Activated CD4-positive, alpha-beta T cell treated with anti-CD3 and anti-CD28 coated beads for 4 hours (primary cell): Measurements from ENCODE around the gene MAP2K5.

Experiments
- DNase-seq, 2 donors: peaks; one replicate each; pipeline ENCODE4 v3.0.0-alpha.2; 2020

The MAP2K5 gene

GRCh38 chr15:67731112-67731721 is 188.7 kb downstream of the MAP2K5 start:
- no peak for DNase-seq

GRCh38 chr15:67732164-67732563 is 189.7 kb downstream of the MAP2K5 start:
- DNase-seq = no peak

DNA sequence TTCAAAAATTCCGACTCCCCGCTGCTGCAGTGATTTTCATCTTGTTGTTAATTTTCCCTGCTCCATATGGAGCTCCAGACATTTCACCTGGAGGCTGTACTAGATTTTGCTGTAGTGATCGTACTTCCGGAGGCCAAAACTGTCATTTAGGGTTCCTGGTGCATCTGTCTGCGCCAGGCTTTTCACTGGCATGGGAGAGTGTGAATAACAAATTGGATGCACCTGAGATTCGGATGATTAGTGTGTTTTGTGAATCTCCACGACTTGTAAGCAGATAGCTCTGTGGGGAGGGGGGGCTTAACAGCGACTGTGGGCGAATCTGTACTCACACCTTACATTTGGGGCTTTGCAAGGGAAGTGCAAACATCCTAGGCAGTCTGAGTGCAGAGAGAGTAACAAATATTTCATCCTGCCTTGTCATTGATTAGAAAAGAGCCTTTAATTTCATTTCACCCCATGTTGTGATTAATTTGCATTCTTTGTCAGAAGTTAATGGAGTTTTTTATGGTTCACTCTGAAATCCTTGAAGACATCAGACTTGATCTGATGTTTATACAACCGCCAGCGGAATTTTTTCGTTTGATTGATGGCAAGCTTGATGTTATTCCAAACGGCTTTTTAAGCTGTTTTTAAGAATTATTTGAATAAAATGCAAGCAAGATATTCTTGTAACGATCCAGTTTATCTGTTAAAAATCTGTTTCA is 190.3 kb downstream of the MAP2K5 start:
- no peak for DNase-seq

DNA sequence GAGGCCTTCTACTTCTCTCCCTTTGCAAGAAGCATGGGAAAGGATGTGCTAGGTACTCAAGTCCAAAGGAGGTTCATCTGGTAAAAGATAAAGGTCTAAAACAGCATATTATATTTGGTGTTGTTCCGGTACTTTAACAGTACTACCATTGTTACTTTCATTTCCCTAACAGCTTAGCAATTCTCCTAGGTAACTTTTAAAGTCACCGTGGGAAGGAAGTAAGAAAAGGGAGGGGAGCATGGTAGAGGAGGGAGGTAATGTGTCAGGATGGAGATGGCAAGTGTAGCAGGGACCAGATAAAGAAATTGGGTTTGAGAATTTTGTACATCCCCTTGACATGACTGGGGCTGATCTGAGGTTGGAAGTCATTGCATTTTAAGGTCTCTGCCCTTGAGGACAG is 193.4 kb downstream of the MAP2K5 start:
- no peak for DNase-seq

DNA sequence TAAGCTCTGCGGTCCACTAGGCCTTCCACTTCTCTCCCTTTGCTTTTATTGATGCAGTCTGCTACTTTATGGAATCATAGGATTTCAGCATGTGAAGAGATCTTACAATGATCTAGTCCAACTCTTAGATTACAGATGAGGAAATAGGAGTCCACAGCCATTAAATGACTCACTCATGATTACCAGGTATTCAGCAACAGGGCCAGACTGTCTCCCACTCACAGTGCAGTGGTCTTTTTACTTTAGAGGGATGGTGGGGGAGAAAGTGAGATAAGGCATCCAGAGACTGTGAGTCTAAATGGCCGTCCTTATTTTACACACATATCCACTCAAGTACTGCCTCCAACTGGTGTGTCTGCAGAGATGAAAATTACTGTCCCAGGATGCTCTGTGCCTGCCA is 194.3 kb downstream of the MAP2K5 start:
- DNase-seq = no peak

GRCh38 chr15:67738056-67738455 is 195.6 kb downstream of the MAP2K5 start:
- no peak for DNase-seq

DNA sequence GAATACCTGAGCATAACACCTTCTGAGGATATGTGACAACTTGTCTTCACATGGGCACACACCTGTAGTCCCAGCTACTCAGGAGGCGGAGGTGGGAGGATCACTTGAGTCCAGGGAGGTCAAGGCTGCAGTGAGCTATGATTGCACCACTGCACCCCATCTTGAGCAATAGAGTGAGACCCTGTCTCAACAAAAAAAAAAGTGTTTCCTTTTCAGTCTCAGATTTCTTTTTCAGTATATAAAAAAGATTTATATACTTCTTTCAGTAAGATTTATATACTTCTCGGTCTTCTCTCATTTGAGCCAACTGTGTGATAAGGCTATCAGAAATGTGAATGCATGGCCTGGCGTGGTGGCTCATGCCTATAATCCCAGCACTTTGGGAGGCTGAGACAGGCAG is 197.9 kb downstream of the MAP2K5 start:
- no peak for DNase-seq

GRCh38 chr15:67741308-67741707 is 198.8 kb downstream of the MAP2K5 start:
- DNase-seq = no peak

DNA sequence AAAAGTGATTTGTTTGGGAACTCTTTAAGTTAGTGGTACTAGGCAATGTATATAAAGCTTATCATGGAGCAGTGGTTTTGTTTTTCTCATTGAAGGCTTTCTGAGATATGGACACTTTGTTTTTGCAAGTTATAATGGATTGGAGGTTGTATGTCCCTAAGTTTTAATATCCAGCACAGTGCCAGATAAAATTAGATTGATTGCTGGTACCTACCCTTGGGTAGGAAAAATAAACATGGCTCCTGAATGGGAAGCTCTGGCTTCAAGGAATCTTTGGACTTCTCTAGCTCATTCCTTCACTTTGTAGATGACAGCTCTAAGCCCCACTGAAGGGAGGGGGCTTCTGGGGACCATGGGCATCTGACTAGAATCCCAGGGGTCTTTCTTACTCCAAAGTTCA is 201.1 kb downstream of the MAP2K5 start:
- DNase-seq = no peak

DNA sequence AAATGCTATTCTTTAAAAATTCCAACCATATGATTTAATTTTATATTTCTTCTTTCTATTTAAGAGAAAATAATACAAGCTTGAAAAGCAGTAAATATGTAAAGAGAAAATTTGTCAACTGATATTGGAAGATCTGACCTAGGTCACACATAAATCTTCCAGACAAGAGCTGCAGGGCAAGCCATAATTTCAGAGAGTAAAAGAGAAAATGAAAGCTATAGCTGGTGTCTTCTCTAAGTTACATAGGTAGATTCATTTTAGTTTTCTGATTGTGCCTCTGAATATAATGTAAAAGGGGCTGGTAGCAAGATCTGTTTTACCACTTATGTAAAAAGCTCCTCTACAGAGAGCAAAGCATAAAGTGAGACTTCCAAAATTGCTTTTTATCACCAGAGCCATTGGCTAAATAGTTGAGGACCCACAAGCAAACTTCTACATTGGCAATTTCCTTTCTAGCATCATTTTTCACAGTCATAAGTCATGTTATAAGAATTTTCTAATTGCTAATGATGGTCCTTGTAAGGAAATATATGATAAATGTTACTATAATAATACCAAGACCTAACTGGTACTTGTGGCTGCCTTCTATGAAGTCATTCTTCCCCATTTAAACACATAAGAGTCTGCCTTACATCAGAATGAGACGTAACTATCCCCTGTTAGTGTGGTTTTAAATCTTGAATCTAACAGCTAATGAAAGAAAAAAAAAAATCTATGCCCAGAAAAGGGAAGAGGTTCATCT is 202.0 kb downstream of the MAP2K5 start:
- no peak for DNase-seq

GRCh38 chr15:67745073-67746006 is 202.8 kb downstream of the MAP2K5 start:
- no peak for DNase-seq

DNA sequence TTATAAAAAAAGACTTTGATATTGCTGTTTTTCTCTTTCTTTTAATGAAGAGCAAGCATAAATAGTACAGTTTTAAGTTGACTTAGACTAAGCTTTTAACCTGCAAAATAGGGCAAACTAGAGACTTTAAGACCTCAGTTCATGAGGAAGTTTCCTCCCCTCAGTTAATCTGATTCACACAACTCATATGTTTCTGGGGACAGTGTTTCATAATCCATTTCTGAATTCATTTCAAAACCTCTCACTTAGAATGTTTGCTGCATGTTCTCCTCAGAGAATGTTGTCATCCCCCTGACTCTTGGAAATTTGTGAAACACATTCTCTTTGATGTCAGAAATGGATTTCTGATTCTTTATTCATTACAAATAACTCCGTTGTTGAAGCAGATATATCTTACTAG is 203.5 kb downstream of the MAP2K5 start:
- DNase-seq = no peak

GRCh38 chr15:67746450-67746849 is 203.9 kb downstream of the MAP2K5 start:
- no peak for DNase-seq

DNA sequence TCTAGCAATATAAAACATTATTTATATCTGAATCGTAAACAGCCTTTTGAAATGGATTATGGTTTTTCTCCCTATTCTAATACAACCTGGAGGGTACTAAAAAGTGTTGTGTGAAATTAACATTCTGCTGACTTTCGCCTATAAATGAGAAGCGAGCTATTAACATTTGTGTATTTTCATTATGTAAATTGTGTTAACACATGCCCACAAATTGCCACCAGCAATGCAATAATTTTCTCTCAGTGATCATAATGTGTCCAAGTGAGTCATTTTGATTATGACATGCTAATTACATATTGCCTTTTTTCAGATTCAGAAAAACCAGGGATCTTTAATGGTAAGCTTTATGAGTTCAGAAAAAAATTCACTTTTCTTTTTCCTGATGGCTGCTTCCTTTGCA is 205.4 kb downstream of the MAP2K5 start:
- no peak for DNase-seq

GRCh38 chr15:67750371-67750770 is 207.9 kb downstream of the MAP2K5 start:
- DNase-seq = no peak

DNA sequence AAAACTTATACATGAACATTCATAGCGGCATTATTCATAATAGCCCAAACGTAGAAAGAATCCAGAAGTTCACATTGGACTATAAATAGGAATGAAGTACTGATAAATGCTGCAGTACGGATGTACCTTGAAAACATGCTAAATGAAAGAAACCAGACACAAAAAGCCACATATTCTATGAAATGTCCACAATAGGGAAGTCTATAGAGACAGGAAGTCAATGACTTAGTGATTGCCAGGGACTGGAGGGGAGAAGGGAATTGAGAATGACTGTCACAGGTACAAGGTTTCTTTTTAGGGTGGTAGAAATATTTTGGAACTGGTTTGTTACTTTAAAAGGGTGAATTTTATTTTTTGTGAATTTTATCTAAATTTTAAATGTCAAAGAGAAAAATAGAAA is 211.4 kb downstream of the MAP2K5 start:
- DNase-seq = no peak

DNA sequence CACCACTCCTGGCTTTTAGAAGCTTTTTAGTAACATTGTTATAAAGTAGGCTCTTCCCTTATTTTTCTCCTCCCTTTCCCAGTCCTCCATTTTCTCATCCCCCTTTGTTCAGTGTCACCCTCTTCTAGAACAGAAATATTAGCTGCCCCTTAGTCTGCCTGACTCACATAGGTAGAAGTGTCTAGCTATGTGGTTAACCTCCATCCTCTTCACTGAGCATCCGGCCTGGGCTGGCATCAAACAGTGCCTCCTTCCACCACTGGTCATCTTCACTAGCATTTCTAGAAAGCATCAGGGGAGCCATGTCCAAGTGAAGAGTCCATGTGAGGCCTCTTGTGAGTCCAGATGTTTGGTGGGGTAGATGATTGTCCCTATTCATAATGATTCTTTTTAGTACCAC is 212.8 kb downstream of the MAP2K5 start:
- no peak for DNase-seq

GRCh38 chr15:67755936-67756335 is 213.4 kb downstream of the MAP2K5 start:
- no peak for DNase-seq

DNA sequence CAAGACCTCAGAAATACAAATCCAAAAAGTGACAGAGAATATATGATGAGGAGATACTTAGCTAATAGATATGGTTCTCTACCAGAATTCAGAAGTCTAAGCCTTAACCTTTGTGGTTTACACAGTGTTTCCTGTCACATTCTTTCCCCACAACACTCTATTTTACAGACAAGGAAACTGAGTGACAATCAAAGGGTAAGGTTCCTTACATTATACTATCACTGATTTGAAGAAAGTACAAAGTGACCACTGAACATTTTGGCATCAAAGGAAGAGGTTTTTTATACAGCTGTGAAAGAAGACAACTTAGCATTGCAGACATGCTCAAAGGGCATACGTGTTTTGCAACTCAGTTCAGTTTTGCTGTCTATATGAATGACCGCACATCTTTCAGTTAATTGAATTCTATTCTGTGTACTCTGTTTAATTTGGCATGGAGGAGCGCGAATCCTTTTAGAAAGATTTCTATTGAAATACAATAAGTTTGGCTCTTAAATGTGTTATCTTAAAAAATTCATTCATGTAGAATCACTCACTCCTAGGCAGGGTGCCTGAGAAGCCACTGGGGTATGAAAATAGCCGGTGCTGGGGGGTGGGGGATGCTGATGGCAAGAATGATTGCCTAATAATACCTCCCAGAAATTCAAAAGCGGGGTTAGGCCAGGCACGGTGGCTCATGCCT is 216.3 kb downstream of the MAP2K5 start:
- no peak for DNase-seq

DNA sequence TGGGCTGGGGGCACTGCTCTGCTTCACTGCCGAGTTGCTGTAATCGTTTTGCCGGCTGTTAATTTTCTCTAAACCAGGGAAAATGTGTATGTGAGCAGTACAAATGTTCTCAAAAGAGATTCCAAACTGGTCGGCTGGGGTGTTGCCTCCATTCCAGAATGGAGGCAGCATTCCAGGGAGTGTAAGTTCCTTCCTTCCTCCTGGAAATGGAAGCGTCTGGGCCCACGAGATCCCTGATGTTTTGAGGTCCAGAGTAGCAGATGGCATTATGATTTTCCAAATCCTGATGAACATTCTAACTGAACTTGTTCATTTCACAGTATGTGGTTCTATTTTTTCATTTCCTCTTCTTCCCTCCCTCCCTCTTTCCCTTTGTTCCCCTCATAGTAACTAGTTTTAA is 218.4 kb downstream of the MAP2K5 start:
- DNase-seq = no peak

- no peak for DNase-seq
Observed at GRCh38 chr15:67761343-67761742, 218.8 kb downstream of the MAP2K5 start.

DNA sequence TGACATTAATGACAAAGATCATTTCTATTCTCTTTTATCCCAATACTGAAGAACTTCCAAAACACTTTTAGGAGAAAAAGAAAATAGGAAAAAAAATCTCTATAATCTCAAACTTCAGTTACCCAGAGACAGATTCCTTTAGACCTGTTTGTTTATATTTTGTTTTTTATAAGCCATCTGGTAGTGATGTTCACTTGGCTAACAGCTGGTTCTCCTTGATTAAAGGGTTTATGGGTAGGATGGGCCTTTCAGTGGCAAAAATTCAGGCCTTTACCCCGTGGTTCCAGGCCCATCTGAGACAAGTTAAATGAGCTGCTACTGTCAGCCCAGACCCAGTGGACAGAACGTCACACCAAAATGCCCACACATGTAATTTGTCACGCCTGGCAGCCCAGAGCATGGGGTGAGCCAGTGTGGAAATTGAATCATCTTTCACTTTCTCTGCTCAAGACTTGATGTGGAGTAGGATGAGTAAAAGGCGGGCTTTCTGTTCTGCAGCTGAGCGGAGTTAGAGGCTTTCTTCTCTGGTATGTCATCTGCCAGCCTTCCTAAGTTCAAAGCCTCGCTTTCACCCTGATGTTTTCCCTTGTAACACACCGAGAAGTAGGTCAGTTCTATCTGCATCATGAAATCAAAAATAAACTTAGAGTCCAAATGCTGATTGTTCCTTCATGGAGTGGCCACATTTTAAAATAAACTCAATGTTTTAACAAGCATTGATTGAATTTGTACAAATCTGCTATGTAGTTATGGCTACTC is 220.3 kb downstream of the MAP2K5 start:
- DNase-seq = peak; percentile 40 to 49
